Activated CD8-positive, alpha-beta memory T cell treated with anti-CD3 and anti-CD28 coated beads, Interleukin-2, amount 50 U/mL, for 1 hour (primary cell): ENCODE results near the gene WDR62.
"Not testable (repeated sequence)": the region's sequence is repeated elsewhere in the genome, so short reads cannot be mapped to it uniquely, and the experiment has no call there.

Experiments
- DNase-seq: peaks from one replicate; pipeline ENCODE4 v3.0.0-alpha.2; 2020; ENCODE audit errors: extremely low read depth

The WDR62 gene

GRCh38 chr19:36032251-36033104 is 22.2 kb upstream of the WDR62 start, which contains the start of gene CLIP3:
TSS of gene CLIP3 (minus strand) at chr19:36032873. CDS start at chr19:36032357, 516 bp downstream.
- no peak for DNase-seq

- no peak for DNase-seq
Observed at GRCh38 chr19:36040495-36040894, 14.2 kb upstream of the WDR62 start.

GRCh38 chr19:36041092-36041491 is 13.6 kb upstream of the WDR62 start:
- not testable (repeated sequence) for DNase-seq

GRCh38 chr19:36041831-36042230 is 12.9 kb upstream of the WDR62 start:
- no peak for DNase-seq

- DNase-seq = no peak
Observed at GRCh38 chr19:36043952-36044351, 10.7 kb upstream of the WDR62 start.

- no peak for DNase-seq
Observed at GRCh38 chr19:36046443-36047050, 8.2 kb upstream of the WDR62 start.

- DNase-seq = no peak
Observed at GRCh38 chr19:36047835-36048234, 6.9 kb upstream of the WDR62 start.

- DNase-seq = no peak
Observed at GRCh38 chr19:36049080-36049698, 5.5 kb upstream of the WDR62 start.

- DNase-seq = no peak
Observed at GRCh38 chr19:36051236-36051635, 3.5 kb upstream of the WDR62 start.

- no peak for DNase-seq
Observed at GRCh38 chr19:36051637-36052036, 3.1 kb upstream of the WDR62 start.

GRCh38 chr19:36054119-36054732 is 471 bp upstream of the WDR62 start, which contains the start of gene THAP8:
TSS of gene THAP8 (minus strand) at chr19:36054285. CDS start at chr19:36054217, 68 bp downstream.
- DNase-seq = peak; percentile 99

- no peak for DNase-seq
Observed at GRCh38 chr19:36058481-36059179, 3.9 kb downstream of the WDR62 start.

GRCh38 chr19:36059180-36059910 is 4.6 kb downstream of the WDR62 start:
- DNase-seq = no peak

- no peak for DNase-seq
Observed at GRCh38 chr19:36060430-36060829, 5.7 kb downstream of the WDR62 start.

GRCh38 chr19:36061367-36061766 is 6.7 kb downstream of the WDR62 start:
- no peak for DNase-seq

- DNase-seq = no peak
Observed at GRCh38 chr19:36064826-36065225, 10.1 kb downstream of the WDR62 start.

- DNase-seq = no peak
Observed at GRCh38 chr19:36067681-36068080, 13.0 kb downstream of the WDR62 start.

- not testable (repeated sequence) for DNase-seq
Observed at GRCh38 chr19:36068810-36069499, 14.3 kb downstream of the WDR62 start.

GRCh38 chr19:36072081-36072480 is 17.4 kb downstream of the WDR62 start:
- DNase-seq = no peak
